HG03575 (cell line): ENCODE measurements around the gene BLNK.

Source experiments
- ATAC-seq: cut with Tn5 transposase; IDR thresholded peaks from one replicate; pipeline ENCODE4 v1.9.1; 2021; ENCODE audit not compliant: unreplicated experiment, insufficient number of reproducible peaks, low FRiP score; ENCODE audit errors: extremely low read depth

Gene BLNK

DNA sequence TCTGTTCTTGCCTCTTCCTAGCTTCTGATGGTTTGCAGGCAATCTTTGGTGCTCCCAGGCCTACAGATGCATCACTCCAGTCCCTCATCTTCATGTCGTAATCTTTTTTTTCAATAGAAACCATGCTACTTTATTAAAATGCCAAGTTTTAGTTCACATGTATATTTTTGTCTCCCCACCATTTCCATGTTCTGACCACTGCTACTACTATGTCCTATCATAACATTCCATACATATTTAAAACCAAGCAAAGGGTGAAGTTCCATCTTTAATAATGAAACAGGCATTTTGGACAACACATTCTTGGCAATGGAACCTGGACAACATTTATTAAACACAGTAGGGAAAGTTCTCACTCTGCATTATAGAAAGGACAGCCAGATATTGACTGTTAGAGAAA, 82.5 kb downstream of the BLNK start:
- no peak for ATAC-seq

DNA sequence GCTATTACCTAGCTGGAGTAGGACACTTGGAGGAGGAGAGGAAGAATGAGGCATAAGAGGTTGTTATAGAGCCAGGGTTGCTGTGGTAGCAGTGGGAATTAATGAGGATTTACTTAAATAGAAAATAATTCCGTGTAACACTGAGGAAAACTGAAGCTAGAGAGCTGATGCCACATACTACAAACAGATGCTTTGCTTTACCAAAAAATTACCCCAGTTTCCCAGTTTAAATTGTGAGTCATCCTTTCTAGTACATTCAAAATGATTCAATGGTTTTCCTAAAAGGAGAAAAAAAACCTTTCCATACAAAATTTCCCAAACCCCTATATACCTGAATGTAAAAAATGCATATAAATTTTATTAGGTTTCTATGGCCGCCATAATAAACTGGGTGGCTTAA, 82.9 kb downstream of the BLNK start:
- ATAC-seq, result no peak

DNA sequence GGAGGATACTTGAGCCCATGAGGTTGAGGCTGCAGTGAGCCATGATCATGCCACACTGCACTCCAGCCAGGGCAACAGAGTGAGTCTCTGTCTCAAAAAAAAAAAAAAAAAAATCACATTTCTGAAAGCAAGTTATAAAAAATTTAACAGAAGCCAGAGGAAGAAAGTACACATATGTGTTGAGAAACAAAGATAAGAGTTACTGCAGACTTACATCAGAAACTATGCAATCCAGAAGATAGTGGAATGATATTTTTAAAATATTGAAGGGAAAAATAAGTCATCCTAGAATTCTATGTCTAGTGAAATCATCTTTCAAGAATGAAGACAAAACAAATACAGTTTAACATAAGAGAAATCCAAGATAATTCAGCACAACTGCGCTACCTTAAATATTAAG, 94.4 kb downstream of the BLNK start:
- no peak for ATAC-seq

- ATAC-seq, result no peak
Measured at GRCh38 chr10:96172666-96173065, 98.7 kb downstream of the BLNK start.

DNA sequence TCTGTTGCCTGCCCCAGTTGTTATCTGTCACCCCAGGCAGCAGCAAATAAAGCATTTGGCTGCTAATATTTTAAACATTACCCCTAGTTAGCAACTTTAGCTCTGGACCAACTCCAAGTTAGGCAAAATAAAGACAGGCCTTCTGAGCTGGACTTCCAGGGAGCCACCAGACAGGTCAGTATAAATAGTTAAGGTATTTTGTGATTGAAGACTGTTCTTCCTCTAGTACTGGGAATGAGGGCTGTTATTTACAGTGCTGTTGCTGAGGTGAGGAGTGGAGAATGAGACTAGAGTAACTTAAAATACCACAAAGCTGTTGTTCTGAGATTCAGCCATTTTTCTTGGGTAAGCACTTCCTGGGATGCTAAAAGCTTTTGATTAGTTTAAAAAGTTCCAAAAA, 101.1 kb downstream of the BLNK start:
- ATAC-seq, result no peak

- ATAC-seq, result no peak
Measured at GRCh38 chr10:96168546-96168945, 102.8 kb downstream of the BLNK start.

DNA sequence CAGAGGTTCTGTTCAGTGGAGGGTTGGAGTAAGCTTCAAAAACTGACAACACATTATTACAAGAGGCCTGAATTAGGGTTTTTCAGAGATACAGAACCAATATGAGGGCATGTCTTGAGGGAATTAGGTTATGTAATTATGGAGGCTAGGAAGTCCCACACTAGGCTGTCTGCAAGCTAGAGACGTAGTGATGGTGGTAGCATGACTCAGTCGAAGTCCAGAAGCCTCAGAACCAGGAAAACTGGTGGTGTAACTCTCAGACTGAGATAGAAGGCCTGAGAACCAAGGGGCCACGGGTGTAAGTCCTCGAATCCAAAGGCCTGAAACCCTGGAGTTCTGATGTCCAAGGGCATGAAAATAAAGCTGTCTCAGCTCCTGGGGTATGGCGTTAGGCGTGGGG, 105.6 kb downstream of the BLNK start:
- ATAC-seq, result no peak

DNA sequence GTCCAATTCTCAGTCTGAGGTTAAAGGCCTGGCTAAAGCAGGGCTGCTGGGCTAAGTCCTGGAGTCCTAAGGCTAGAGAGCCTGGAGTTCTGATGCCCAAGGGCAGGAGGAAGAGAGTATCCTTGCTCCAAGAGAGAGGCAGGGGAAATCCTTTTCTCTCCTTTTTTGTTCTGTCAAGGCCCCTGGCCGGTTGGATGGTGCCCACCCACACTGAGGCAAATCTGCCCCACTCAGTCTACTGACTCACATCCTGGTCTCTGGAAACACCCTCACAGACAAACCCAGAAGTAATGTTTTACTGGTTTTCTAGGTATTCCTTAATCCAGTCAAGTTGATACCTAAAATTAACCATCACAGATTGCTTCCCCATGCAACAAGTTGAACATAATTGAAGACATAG, 118.3 kb downstream of the BLNK start:
- no peak for ATAC-seq

- ATAC-seq, result no peak
Measured at GRCh38 chr10:96152437-96152836, 118.9 kb downstream of the BLNK start.
